K562 (cell line): Measurements from ENCODE around the gene CCDC93. TPM values are rescaled to one million over a fixed set of nuclear protein-coding genes. Genes with fewer than 3 reads are reported as not detected.

ENCODE experiments used
- ATAC-seq: fragments of 200-7000 bp; cut with Tn5 transposase; 3 replicates; pipeline ENCODE4 v1.9.1; 2020; ENCODE audit warnings: moderate library complexity
- BruUV-seq: library from RNA; stranded (reverse); fragments of 400-500 nt; replicated peaks from 2 replicates; lab custom pipeline; 2021; lab: Mats Ljungman, UMichigan
- CTCF ChIA-PET: fragments of 300-600 bp; formaldehyde crosslinking; extraction: SDS; loops from one replicate; lab custom pipeline; 2021; ENCODE audit warnings: low intra/inter-chr PET ratio; lab: Yijun Ruan, JAX
- POLR2A ChIA-PET: fragments of 300-600, 350-650 bp; sonication (Branson Sonifier 250); formaldehyde crosslinking; extraction: SDS; loops from one replicate; lab custom pipeline; 2021; ENCODE audit warnings: antibody characterized with exemption, inconsistent platforms; lab: Yijun Ruan, JAX
- DNase-seq, 4 experiments: peaks; one replicate each; pipeline versions ENCODE4 v3.0.0 to v3.0.0-alpha.2; 2011 to 2018; ENCODE audit warnings: low spot score in 3 of 4, mixed read lengths in 3 of 4; ENCODE audit errors: extremely low read depth in 1 of 4
- FAIRE-seq: peaks from 2 replicates; lab custom pipeline; 2011; peaks lifted over from hg19 to GRCh38; lab: Jason Lieb, UNC
- H2AFZ ChIP-seq: 2 replicates; pipeline ENCODE4 v1.6.0; 2011; ENCODE audit warnings: low read depth, low read length, control low read depth, inconsistent platforms
- H3K27ac ChIP-seq: fragments of 200-600 bp; 3 replicates; pipeline ENCODE4 v1.8.0; 2011; ENCODE audit warnings: low read depth, mild to moderate bottlenecking, control low read depth, inconsistent platforms, low read length, moderate library complexity, mixed read lengths; ENCODE audit errors: extremely low read depth
- H3K27me3 ChIP-seq, 2 experiments: fragments of 300-600 bp in 1 of 2; 2 replicates in 1 of 2; 3 replicates in 1 of 2; pipeline versions ENCODE4 v1.6.0 to v1.8.0; 2011; ENCODE audit warnings: inconsistent platforms in 2 of 2, low read length in 2 of 2, mild to moderate bottlenecking in 1 of 2, mixed read lengths in 1 of 2, moderate library complexity in 1 of 2; ENCODE audit not compliant: control insufficient read depth in 2 of 2, insufficient read depth in 2 of 2
- H3K36me3 ChIP-seq: fragments of 300-600 bp; 3 replicates; pipeline ENCODE4 v1.8.0; 2011; ENCODE audit warnings: mild to moderate bottlenecking, low read length, inconsistent platforms; ENCODE audit not compliant: control insufficient read depth, insufficient read depth
- H3K4me1 ChIP-seq, 2 experiments: fragments of 200-600 bp in 1 of 2; replicated peaks in 1 of 2; 2 replicates in 1 of 2; 3 replicates in 1 of 2; pipeline versions ENCODE4 v1.5.1 to v1.8.0; 2011; ENCODE audit warnings: inconsistent platforms in 2 of 2, low read length in 2 of 2, mild to moderate bottlenecking in 1 of 2, mixed read lengths in 1 of 2, moderate library complexity in 1 of 2; ENCODE audit not compliant: control insufficient read depth in 2 of 2, insufficient read depth in 2 of 2
- H3K4me2 ChIP-seq: 2 replicates; pipeline ENCODE4 v1.6.1; 2011; ENCODE audit warnings: low read length, control low read depth, inconsistent platforms, mixed read lengths; ENCODE audit not compliant: insufficient read depth
- H3K4me3 ChIP-seq: fragments of 200-600 bp; sonication (generic), shearing (Covaris generic); 2 replicates; pipeline ENCODE4 v1.5.1; 2016; ENCODE audit warnings: control low read depth, inconsistent platforms
- H3K79me2 ChIP-seq: fragments of 200-600 bp; 3 replicates; pipeline ENCODE4 v1.8.0; 2011; ENCODE audit warnings: low read length, inconsistent platforms; ENCODE audit not compliant: control insufficient read depth, insufficient read depth
- H3K9ac ChIP-seq, 2 experiments: 2 replicates each; pipeline versions ENCODE4 v1.6.0 to v1.6.1; 2011; ENCODE audit warnings: low read depth in 2 of 2, low read length in 2 of 2, control low read depth in 1 of 2, inconsistent platforms in 1 of 2, mild to moderate bottlenecking in 1 of 2, mixed read lengths in 1 of 2; ENCODE audit not compliant: insufficient read depth in 1 of 2
- H3K9me1 ChIP-seq: one replicate; pipeline ENCODE4 v1.6.0; 2011; ENCODE audit warnings: inconsistent platforms, mild to moderate bottlenecking, low read length, moderate library complexity; ENCODE audit not compliant: control insufficient read depth, insufficient read depth
- H3K9me3 ChIP-seq: replicated peaks from 2 replicates; pipeline ENCODE4 v1.5.1; 2011; ENCODE audit warnings: low read depth, low read length, inconsistent platforms; ENCODE audit not compliant: control insufficient read depth, insufficient read depth
- H4K20me1 ChIP-seq: replicated peaks from 2 replicates; pipeline ENCODE4 v1.6.1; 2011; ENCODE audit warnings: low read length, inconsistent platforms, mixed read lengths; ENCODE audit not compliant: control insufficient read depth, insufficient read depth
- BRF1 ChIP-seq: IDR thresholded peaks from 3 replicates; pipeline ENCODE4 v1.6.1; 2011; ENCODE audit warnings: borderline replicate concordance, mild to moderate bottlenecking; ENCODE audit not compliant: insufficient read length; ENCODE audit errors: extremely low read depth
- FOXJ3 ChIP-seq: sonication (generic); formaldehyde crosslinking; IDR thresholded peaks from 2 replicates; pipeline ENCODE4 v1.4.0; 2020; ENCODE audit warnings: mild to moderate bottlenecking, missing genetic modification reagents
- SMAD1 ChIP-seq: fragments of 150-350 bp; IDR thresholded peaks from 2 replicates; pipeline ENCODE4 v1.6.1; 2014; ENCODE audit warnings: low read length, low read depth; ENCODE audit not compliant: partially characterized antibody
- SMAD4 ChIP-seq: fragments of 250-450 bp; sonication (Bioruptor Pico); conservative IDR thresholded peaks from 2 replicates; pipeline ENCODE4 v1.8.0; 2021; ENCODE audit warnings: inconsistent platforms, mild to moderate bottlenecking, moderate library complexity
- TEAD1 ChIP-seq, 2 experiments: fragments of 450-650 bp in 1 of 2; sonication (generic) in 1 of 2; formaldehyde crosslinking; IDR thresholded peaks; 2 replicates each; pipeline versions ENCODE4 v1.4.0 to v1.8.0; 2020 to 2022; ENCODE audit warnings: mild to moderate bottlenecking in 2 of 2, missing genetic modification reagents in 1 of 2
- TRIM24 ChIP-seq, 2 experiments: fragments of 450-650 bp; IDR thresholded peaks; 2 replicates each; pipeline ENCODE4 v1.6.1; 2016
- WGBS: fragments of 100-300 bp; shearing (Covaris generic); methylation state at CpG from one replicate; pipeline ENCODE4 v1.1.6; 2016; ENCODE audit warnings: low coverage, mixed read lengths; ENCODE audit not compliant: insufficient coverage; ENCODE audit errors: missing lambda C conversion rate; 5-methylcytosine and 5-hydroxymethylcytosine counted together
- in situ Hi-C: fragments of 300-500 bp; cut with MboI; formaldehyde crosslinking; loops from 4 replicates; pipeline ENCODE4 v1.15.0; 2018; ENCODE audit warnings: inconsistent platforms, mixed read lengths
- intact Hi-C: fragments of 100-400 bp; cut with micrococcal nuclease; formaldehyde crosslinking; loops from 2 replicates; pipeline ENCODE4 v1.14.2; 2022
- polyA plus RNA-seq, 8 experiments: library from polyadenylated mRNA; depleted of rRNA in 4 of 8; stranded (reverse) in 5 of 8; unstranded in 3 of 8; fragments of >200 nt; fragmentation: Nextera tagmentation in 2 of 8; fragmentation: Illumina TruSeq in 1 of 8; extraction: Ambion mirVana in 2 of 8; extraction: Trizol in 1 of 8; gene quantifications; 2 replicates each; pipeline versions ENCODE4 v1.2.1 to v1.2.3, GENCODE V29; 2011 to 2014; ENCODE audit warnings: inconsistent platforms in 1 of 8, missing spikeins in 1 of 8
- total RNA-seq, 7 experiments: library from RNA; depleted of rRNA in 6 of 7; stranded (reverse); fragments of >200 nt in 6 of 7; fragmentation: Illumina TruSeq in 2 of 7; extraction: Trizol in 2 of 7; gene quantifications; 2 replicates each; pipeline versions ENCODE4 v1.2.1 to v1.2.3, GENCODE V29; 2011 to 2021; ENCODE audit warnings: low replicate concordance in 1 of 7
- TF ChIP-seq, protein P1 (sequence below): sonication (generic); formaldehyde crosslinking; IDR thresholded peaks from 2 replicates; pipeline ENCODE4 v1.8.1; 2023; ENCODE audit warnings: mild to moderate bottlenecking, missing genetic modification reagents
- TF ChIP-seq, protein P2 (sequence below), 2 experiments: fragments of 450-650 bp in 1 of 2; sonication (generic) in 1 of 2; formaldehyde crosslinking; conservative IDR thresholded peaks; 2 replicates each; pipeline versions ENCODE4 v1.4.0 to v1.8.1; 2020 to 2022; ENCODE audit warnings: mild to moderate bottlenecking in 1 of 2, missing genetic modification reagents in 1 of 2
- TF ChIP-seq, protein P3 (sequence below), 2 experiments: IDR thresholded peaks; 2 replicates each; pipeline ENCODE4 v1.6.1; 2012; ENCODE audit warnings: improper control_type of control experiment in 2 of 2, low read depth in 2 of 2, low read length in 2 of 2, borderline replicate concordance in 1 of 2
- TF ChIP-seq, protein P4 (sequence below): fragments of 200-800 bp; sonication (Bioruptor generic); IDR thresholded peaks from 2 replicates; pipeline ENCODE4 v1.6.1; 2016; ENCODE audit warnings: missing genetic modification characterization, missing compliant biosample characterization

The CCDC93 gene
- total and polyA plus RNA-seq, 9 of the 15 experiments (the other 6 are each of a cell fraction or from before 2014, with no cell fraction given) = 3.3 to 19.3 (median 12.4) TPM

DNA sequence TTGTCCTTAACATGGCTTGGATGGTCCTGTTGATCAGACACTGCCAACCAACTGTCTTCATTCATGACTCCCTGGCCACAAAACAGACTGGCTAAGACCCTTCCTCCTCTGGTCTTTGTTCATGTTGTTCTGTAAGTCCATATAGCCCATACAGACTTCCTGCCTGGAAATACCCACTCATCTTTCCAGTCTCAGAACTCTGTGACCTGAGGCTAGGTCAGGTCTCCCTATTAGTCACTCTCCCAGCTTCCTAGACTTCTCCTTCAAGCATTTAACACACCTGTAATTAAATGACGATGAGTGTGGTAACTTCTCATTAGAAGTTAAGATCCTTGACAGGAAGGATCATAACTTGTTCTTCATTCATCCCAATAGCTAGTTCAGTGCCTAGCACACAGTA lies 56.3 kb downstream of the CCDC93 start:
- H3K4me2 ChIP-seq = no peak overlapping the region
- H4K20me1 ChIP-seq = no peaks in the 10 kb centered on the region; the same call in 1 of the 2 replicates
- H3K4me3 ChIP-seq = no peak overlapping the region
- H3K9me1 ChIP-seq = no peaks in the 10 kb centered on the region
- WGBS = 92% methylated on average over 1 of the region's 1 CpG
- H2AFZ ChIP-seq = no peak overlapping the region
- H3K36me3 ChIP-seq = peaks cover 77% of the 10 kb centered on the region; the same call in 2 of the 3 replicates
- H3K9ac ChIP-seq = no peak overlapping the region
- H3K27ac ChIP-seq = no peak overlapping the region; the same call in 2 of the 3 replicates
- ChIA-PET POLR2A (interaction anchor here (1.1 kb wide), 1 partner anchor 11 kb away, joined by 3 read pairs; no protein-coding TSS in a partner anchor), CTCF (no interaction called here)
- no peak for FAIRE-seq
- no peaks in the 10 kb centered on the region for H3K9me3 ChIP-seq
- H3K4me1 ChIP-seq = no peaks in the 10 kb centered on the region
- H3K27me3 ChIP-seq = no peaks in the 10 kb centered on the region
- BruUV-seq = no TSS peak
- no peaks in the 10 kb centered on the region for H3K79me2 ChIP-seq
- no peak for DNase-seq
- intact Hi-C loops = no loop called here
- in situ Hi-C loops = no loop called here
- ATAC-seq = no peak
- TF ChIP-seq FOXJ3 (CRISPR knock-in tag) = no peak
- TF ChIP-seq SMAD4 (CRISPR knock-in tag) = no peak
- TF ChIP-seq SMAD1 = no peak
- TF ChIP-seq, protein P1, sequence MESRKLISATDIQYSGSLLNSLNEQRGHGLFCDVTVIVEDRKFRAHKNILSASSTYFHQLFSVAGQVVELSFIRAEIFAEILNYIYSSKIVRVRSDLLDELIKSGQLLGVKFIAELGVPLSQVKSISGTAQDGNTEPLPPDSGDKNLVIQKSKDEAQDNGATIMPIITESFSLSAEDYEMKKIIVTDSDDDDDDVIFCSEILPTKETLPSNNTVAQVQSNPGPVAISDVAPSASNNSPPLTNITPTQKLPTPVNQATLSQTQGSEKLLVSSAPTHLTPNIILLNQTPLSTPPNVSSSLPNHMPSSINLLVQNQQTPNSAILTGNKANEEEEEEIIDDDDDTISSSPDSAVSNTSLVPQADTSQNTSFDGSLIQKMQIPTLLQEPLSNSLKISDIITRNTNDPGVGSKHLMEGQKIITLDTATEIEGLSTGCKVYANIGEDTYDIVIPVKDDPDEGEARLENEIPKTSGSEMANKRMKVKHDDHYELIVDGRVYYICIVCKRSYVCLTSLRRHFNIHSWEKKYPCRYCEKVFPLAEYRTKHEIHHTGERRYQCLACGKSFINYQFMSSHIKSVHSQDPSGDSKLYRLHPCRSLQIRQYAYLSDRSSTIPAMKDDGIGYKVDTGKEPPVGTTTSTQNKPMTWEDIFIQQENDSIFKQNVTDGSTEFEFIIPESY = no peak
- TF ChIP-seq BRF1 = no peak
- TF ChIP-seq, protein P2, sequence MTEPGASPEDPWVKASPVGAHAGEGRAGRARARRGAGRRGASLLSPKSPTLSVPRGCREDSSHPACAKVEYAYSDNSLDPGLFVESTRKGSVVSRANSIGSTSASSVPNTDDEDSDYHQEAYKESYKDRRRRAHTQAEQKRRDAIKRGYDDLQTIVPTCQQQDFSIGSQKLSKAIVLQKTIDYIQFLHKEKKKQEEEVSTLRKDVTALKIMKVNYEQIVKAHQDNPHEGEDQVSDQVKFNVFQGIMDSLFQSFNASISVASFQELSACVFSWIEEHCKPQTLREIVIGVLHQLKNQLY (CRISPR knock-in tag; conservative IDR thresholded peaks at IDR 0.05) = no peak
- TF ChIP-seq, protein P3, sequence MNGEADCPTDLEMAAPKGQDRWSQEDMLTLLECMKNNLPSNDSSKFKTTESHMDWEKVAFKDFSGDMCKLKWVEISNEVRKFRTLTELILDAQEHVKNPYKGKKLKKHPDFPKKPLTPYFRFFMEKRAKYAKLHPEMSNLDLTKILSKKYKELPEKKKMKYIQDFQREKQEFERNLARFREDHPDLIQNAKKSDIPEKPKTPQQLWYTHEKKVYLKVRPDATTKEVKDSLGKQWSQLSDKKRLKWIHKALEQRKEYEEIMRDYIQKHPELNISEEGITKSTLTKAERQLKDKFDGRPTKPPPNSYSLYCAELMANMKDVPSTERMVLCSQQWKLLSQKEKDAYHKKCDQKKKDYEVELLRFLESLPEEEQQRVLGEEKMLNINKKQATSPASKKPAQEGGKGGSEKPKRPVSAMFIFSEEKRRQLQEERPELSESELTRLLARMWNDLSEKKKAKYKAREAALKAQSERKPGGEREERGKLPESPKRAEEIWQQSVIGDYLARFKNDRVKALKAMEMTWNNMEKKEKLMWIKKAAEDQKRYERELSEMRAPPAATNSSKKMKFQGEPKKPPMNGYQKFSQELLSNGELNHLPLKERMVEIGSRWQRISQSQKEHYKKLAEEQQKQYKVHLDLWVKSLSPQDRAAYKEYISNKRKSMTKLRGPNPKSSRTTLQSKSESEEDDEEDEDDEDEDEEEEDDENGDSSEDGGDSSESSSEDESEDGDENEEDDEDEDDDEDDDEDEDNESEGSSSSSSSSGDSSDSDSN (IDR thresholded peaks at IDR 0.05; ENCODE audit: borderline replicate concordance in 1 of 2, low read depth in 2 of 2, low read length in 2 of 2) = no peak
- no peak for TF ChIP-seq TEAD1 (CRISPR knock-in tag; IDR thresholded peaks at IDR 0.05)
- no peak for TF ChIP-seq TRIM24 (IDR thresholded peaks at IDR 0.05)
- TF ChIP-seq, protein P4, sequence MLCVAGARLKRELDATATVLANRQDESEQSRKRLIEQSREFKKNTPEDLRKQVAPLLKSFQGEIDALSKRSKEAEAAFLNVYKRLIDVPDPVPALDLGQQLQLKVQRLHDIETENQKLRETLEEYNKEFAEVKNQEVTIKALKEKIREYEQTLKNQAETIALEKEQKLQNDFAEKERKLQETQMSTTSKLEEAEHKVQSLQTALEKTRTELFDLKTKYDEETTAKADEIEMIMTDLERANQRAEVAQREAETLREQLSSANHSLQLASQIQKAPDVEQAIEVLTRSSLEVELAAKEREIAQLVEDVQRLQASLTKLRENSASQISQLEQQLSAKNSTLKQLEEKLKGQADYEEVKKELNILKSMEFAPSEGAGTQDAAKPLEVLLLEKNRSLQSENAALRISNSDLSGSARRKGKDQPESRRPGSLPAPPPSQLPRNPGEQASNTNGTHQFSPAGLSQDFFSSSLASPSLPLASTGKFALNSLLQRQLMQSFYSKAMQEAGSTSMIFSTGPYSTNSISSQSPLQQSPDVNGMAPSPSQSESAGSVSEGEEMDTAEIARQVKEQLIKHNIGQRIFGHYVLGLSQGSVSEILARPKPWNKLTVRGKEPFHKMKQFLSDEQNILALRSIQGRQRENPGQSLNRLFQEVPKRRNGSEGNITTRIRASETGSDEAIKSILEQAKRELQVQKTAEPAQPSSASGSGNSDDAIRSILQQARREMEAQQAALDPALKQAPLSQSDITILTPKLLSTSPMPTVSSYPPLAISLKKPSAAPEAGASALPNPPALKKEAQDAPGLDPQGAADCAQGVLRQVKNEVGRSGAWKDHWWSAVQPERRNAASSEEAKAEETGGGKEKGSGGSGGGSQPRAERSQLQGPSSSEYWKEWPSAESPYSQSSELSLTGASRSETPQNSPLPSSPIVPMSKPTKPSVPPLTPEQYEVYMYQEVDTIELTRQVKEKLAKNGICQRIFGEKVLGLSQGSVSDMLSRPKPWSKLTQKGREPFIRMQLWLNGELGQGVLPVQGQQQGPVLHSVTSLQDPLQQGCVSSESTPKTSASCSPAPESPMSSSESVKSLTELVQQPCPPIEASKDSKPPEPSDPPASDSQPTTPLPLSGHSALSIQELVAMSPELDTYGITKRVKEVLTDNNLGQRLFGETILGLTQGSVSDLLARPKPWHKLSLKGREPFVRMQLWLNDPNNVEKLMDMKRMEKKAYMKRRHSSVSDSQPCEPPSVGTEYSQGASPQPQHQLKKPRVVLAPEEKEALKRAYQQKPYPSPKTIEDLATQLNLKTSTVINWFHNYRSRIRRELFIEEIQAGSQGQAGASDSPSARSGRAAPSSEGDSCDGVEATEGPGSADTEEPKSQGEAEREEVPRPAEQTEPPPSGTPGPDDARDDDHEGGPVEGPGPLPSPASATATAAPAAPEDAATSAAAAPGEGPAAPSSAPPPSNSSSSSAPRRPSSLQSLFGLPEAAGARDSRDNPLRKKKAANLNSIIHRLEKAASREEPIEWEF (CRISPR knock-in tag) = no peak
